HEK293 (cell line): ENCODE results near the gene B4GALT1.

Experiments used
- CTCF ChIA-PET: fragments of 350-600 bp; formaldehyde crosslinking; extraction: SDS; loops from one replicate; lab custom pipeline; 2021; ENCODE audit warnings: antibody characterized with exemption; lab: Yijun Ruan, JAX
- POLR2A ChIA-PET: fragments of 300-600 bp; formaldehyde crosslinking; extraction: SDS; loops from one replicate; lab custom pipeline; 2020; ENCODE audit warnings: antibody characterized with exemption, inconsistent platforms; lab: Yijun Ruan, JAX
- H3K27ac ChIP-seq: fragments of 200-500 bp; sonication (Bioruptor generic); 2 replicates; pipeline ENCODE4 v1.5.1; 2014; ENCODE audit warnings: low read depth, low read length, control low read depth, inconsistent platforms; ENCODE audit errors: extremely low read depth
- H3K36me3 ChIP-seq, 2 experiments: fragments of 200-500 bp in 1 of 2; sonication (Bioruptor generic) in 1 of 2; 1 replicate in 1 of 2; 2 replicates in 1 of 2; pipeline ENCODE4 v1.5.1; 2014 to 2017; ENCODE audit warnings: inconsistent platforms in 2 of 2, low read length in 2 of 2; ENCODE audit not compliant: control insufficient read depth in 2 of 2, insufficient read depth in 1 of 2
- H3K4me1 ChIP-seq: fragments of 200-500 bp; sonication (Bioruptor generic); 2 replicates; pipeline ENCODE4 v1.5.1; 2014; ENCODE audit warnings: mild to moderate bottlenecking, low read length, inconsistent platforms; ENCODE audit not compliant: control insufficient read depth, insufficient read depth
- H3K4me3 ChIP-seq: 2 replicates; pipeline ENCODE4 v1.5.1; 2011; ENCODE audit warnings: low read depth, mild to moderate bottlenecking, control low read depth, low read length, moderate library complexity
- H3K9me3 ChIP-seq: fragments of 200-500 bp; sonication (Bioruptor generic); 2 replicates; pipeline ENCODE4 v1.5.1; 2014; ENCODE audit warnings: low read depth, low read length, inconsistent platforms; ENCODE audit not compliant: control insufficient read depth, insufficient read depth
- GFI1B ChIP-seq: fragments of 450-650 bp; formaldehyde crosslinking; IDR thresholded peaks from 2 replicates; pipeline ENCODE4 v1.5.1; 2016; ENCODE audit warnings: missing biosample characterization, missing genetic modification characterization
- GLI2 ChIP-seq: fragments of 450-650 bp; formaldehyde crosslinking; IDR thresholded peaks from 2 replicates; pipeline ENCODE4; 2017; ENCODE audit warnings: missing biosample characterization, missing genetic modification characterization, low read depth, borderline replicate concordance
- KLF8 ChIP-seq: fragments of 450-650 bp; formaldehyde crosslinking; IDR thresholded peaks from 2 replicates; pipeline ENCODE4 v1.5.1; 2016; ENCODE audit warnings: missing biosample characterization, missing genetic modification characterization
- OVOL3 ChIP-seq: fragments of 450-650 bp; formaldehyde crosslinking; IDR thresholded peaks from 2 replicates; pipeline ENCODE4 v1.5.1; 2016; ENCODE audit warnings: missing biosample characterization, missing genetic modification characterization
- PRDM4 ChIP-seq: fragments of 450-650 bp; formaldehyde crosslinking; IDR thresholded peaks from 2 replicates; pipeline ENCODE4 v1.5.1; 2017; ENCODE audit warnings: missing biosample characterization, missing genetic modification characterization
- ZBTB6 ChIP-seq: fragments of 450-650 bp; formaldehyde crosslinking; IDR thresholded peaks from 2 replicates; pipeline ENCODE4 v1.5.1; 2017; ENCODE audit warnings: missing biosample characterization, missing genetic modification characterization
- ZBTB8A ChIP-seq: fragments of 450-650 bp; formaldehyde crosslinking; IDR thresholded peaks from 2 replicates; pipeline ENCODE4 v1.5.1; 2016; ENCODE audit warnings: missing biosample characterization, missing genetic modification characterization
- ZFHX2 ChIP-seq: fragments of 450-650 bp; formaldehyde crosslinking; conservative IDR thresholded peaks from 2 replicates; pipeline ENCODE4 v1.5.1; 2016; ENCODE audit warnings: missing biosample characterization, missing genetic modification characterization
- ZNF148 ChIP-seq: fragments of 450-650 bp; formaldehyde crosslinking; IDR thresholded peaks from 2 replicates; pipeline ENCODE4 v1.5.0; 2017; ENCODE audit warnings: missing biosample characterization, missing genetic modification characterization, borderline replicate concordance
- ZNF184 ChIP-seq: fragments of 450-650 bp; IDR thresholded peaks from 2 replicates; pipeline ENCODE4 v1.5.1; 2018; ENCODE audit warnings: missing biosample characterization, mild to moderate bottlenecking, missing genetic modification characterization
- ZNF488 ChIP-seq: fragments of 450-650 bp; formaldehyde crosslinking; IDR thresholded peaks from 2 replicates; pipeline ENCODE4 v1.5.1; 2016; ENCODE audit warnings: missing biosample characterization, missing genetic modification characterization
- ZNF558 ChIP-seq: fragments of 450-650 bp; formaldehyde crosslinking; IDR thresholded peaks from 2 replicates; pipeline ENCODE4 v1.5.1; 2016; ENCODE audit warnings: missing biosample characterization, missing genetic modification characterization
- ZNF701 ChIP-seq: fragments of 450-650 bp; formaldehyde crosslinking; IDR thresholded peaks from 2 replicates; pipeline ENCODE4 v1.5.1; 2016; ENCODE audit warnings: missing biosample characterization, missing genetic modification characterization
- ZNF76 ChIP-seq: fragments of 450-650 bp; formaldehyde crosslinking; IDR thresholded peaks from 2 replicates; pipeline ENCODE4; 2016; ENCODE audit warnings: low read depth, missing biosample characterization, missing genetic modification characterization, borderline replicate concordance
- ZNF791 ChIP-seq: fragments of 450-650 bp; formaldehyde crosslinking; IDR thresholded peaks from 2 replicates; pipeline ENCODE4 v1.5.1; 2016; ENCODE audit warnings: missing biosample characterization, missing genetic modification characterization
- ZNF843 ChIP-seq: fragments of 450-650 bp; formaldehyde crosslinking; IDR thresholded peaks from 2 replicates; pipeline ENCODE4 v1.5.1; 2016; ENCODE audit warnings: missing biosample characterization, missing genetic modification characterization
- TF ChIP-seq, protein P1 (sequence below): fragments of 450-650 bp; formaldehyde crosslinking; conservative IDR thresholded peaks from 2 replicates; pipeline ENCODE4 v1.5.1; 2016; ENCODE audit warnings: low read depth, missing biosample characterization, missing genetic modification characterization
- TF ChIP-seq, protein P2 (sequence below): fragments of 450-650 bp; IDR thresholded peaks from 2 replicates; pipeline ENCODE4 v1.5.1; 2018; ENCODE audit warnings: missing biosample characterization, missing genetic modification characterization

Gene B4GALT1

DNA sequence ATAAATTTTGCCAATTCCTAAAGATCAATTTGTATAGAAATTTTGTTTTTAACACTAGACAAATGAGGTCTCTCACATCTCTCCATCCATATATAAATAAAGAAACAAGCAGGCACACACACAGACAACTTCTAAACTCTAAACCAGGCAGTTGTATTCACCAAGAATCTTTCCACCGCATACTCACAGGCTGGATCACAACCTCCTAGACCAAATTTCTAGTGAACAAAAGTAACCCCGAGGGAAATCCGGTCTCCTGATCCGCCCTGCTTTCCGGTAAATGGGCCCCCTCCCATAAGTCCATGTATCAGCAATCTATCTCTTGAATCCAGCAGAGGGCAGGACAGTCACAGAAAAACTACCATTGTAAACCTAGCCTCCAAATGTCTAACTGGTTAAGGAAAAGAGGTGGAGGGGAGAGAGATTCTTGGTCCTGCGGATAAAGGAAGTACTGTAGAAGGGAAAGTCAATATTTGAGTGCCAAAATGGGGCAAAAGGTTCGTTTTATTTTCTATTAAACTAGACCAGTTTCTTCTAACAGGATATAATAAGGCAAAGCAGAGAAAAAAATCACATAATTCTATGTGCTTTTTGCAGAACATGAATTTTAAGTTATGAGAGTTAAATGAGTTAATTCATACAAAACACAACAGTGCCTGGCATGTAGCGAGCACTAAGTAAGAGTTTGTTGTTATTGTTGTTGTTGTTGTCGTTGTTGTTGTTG lies 85.8 kb downstream of the B4GALT1 start (continued):
- no peak for TF ChIP-seq PRDM4 (tag by site-specific recombination)
- TF ChIP-seq, protein P1, sequence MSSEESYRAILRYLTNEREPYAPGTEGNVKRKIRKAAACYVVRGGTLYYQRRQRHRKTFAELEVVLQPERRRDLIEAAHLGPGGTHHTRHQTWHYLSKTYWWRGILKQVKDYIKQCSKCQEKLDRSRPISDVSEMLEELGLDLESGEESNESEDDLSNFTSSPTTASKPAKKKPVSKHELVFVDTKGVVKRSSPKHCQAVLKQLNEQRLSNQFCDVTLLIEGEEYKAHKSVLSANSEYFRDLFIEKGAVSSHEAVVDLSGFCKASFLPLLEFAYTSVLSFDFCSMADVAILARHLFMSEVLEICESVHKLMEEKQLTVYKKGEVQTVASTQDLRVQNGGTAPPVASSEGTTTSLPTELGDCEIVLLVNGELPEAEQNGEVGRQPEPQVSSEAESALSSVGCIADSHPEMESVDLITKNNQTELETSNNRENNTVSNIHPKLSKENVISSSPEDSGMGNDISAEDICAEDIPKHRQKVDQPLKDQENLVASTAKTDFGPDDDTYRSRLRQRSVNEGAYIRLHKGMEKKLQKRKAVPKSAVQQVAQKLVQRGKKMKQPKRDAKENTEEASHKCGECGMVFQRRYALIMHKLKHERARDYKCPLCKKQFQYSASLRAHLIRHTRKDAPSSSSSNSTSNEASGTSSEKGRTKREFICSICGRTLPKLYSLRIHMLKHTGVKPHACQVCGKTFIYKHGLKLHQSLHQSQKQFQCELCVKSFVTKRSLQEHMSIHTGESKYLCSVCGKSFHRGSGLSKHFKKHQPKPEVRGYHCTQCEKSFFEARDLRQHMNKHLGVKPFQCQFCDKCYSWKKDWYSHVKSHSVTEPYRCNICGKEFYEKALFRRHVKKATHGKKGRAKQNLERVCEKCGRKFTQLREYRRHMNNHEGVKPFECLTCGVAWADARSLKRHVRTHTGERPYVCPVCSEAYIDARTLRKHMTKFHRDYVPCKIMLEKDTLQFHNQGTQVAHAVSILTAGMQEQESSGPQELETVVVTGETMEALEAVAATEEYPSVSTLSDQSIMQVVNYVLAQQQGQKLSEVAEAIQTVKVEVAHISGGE (tag by site-specific recombination), result no peak
- TF ChIP-seq ZNF76, result peak; percentile 73

GRCh38 chr9:33080534-33080933 lies 86.6 kb downstream of the B4GALT1 start:
- POLR2A ChIA-PET, result no interaction called here
- H3K4me3 ChIP-seq, result no peak overlapping the region

GRCh38 chr9:33076046-33077004 lies 90.8 kb downstream of the B4GALT1 start, which contains the start of gene SMU1:
TSS of gene SMU1 (minus strand) at chr9:33076674. CDS start at chr9:33076608, 66 bp downstream.
- POLR2A ChIA-PET, result interaction anchor here (0.5 to 2.3 kb wide), 12 partner anchors 9 to 398 kb away, joined by 3 to 20 read pairs (median 4); partner anchors contain the start of genes DNAJA1, NFX1 and NOL6
- Histone ChIP-seq H3K4me1 (no peaks in the 10 kb centered on the region), H3K4me3 (peak within 1 kb of the TSS; percentile 75), H3K36me3 (peaks cover 18 to 35% of the 10 kb centered on the region in 2 experiments), H3K9me3 (no peaks in the 10 kb centered on the region), H3K27ac (peak within 1 kb of the TSS; percentile 51)
- CTCF ChIA-PET, result interaction anchor here (0.6 to 1.9 kb wide), 8 partner anchors 25 to 289 kb away, joined by 3 to 11 read pairs (median 4); no protein-coding TSS in a partner anchor
- TF ChIP-seq KLF8 (tag by site-specific recombination) (0 out of 2 replicates have a peak, but pooled peaks have one; percentile 61), ZNF148 (no peak)
- TF ChIP-seq, protein P2, sequence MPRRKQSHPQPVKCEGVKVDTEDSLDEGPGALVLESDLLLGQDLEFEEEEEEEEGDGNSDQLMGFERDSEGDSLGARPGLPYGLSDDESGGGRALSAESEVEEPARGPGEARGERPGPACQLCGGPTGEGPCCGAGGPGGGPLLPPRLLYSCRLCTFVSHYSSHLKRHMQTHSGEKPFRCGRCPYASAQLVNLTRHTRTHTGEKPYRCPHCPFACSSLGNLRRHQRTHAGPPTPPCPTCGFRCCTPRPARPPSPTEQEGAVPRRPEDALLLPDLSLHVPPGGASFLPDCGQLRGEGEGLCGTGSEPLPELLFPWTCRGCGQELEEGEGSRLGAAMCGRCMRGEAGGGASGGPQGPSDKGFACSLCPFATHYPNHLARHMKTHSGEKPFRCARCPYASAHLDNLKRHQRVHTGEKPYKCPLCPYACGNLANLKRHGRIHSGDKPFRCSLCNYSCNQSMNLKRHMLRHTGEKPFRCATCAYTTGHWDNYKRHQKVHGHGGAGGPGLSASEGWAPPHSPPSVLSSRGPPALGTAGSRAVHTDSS (tag by site-specific recombination), result peak; percentile 58; the same call in 1 of the 2 replicates

More at GRCh38 chr9:33080534-33080933, 86.6 kb downstream of the B4GALT1 start:
- Histone ChIP-seq H3K36me3 (no peaks in the 10 kb centered on the region), H3K4me1 (no peaks in the 10 kb centered on the region), H3K9me3 (no peaks in the 10 kb centered on the region), H3K27ac (no peak overlapping the region)
- CTCF ChIA-PET, result interaction anchor here (0.6 to 2.4 kb wide), 15 partner anchors 12 to 280 kb away, joined by 3 to 27 read pairs (median 4); no protein-coding TSS in a partner anchor
- TF ChIP-seq ZBTB8A (tag by site-specific recombination), result no peak
- no peak for TF ChIP-seq ZNF184 (tag by site-specific recombination)
- no peak for TF ChIP-seq ZNF791 (tag by site-specific recombination)
- TF ChIP-seq GLI2 (tag by site-specific recombination), result no peak
- TF ChIP-seq ZNF558, result no peak
- TF ChIP-seq OVOL3 (tag by site-specific recombination), result no peak
- TF ChIP-seq ZFHX2 (tag by site-specific recombination), result no peak
- TF ChIP-seq ZNF843 (tag by site-specific recombination), result no peak
- TF ChIP-seq GFI1B (tag by site-specific recombination), result no peak
- no peak for TF ChIP-seq ZBTB6 (tag by site-specific recombination)
- TF ChIP-seq ZNF701 (tag by site-specific recombination), result no peak
- no peak for TF ChIP-seq ZNF488 (tag by site-specific recombination)
